ENCODE results near the gene CLIC1.

Gene CLIC1

GRCh38 chr6:31736021-31736767 is at the start of gene CLIC1:
CLIC1 (minus strand) TSS chr6:31736530; CDS start chr6:31736300, 230 bp downstream.
- peak; percentile 83 for DNase-seq

- DNase-seq, result no peak
Measured at GRCh38 chr6:31785475-31785874, 49.1 kb upstream of the CLIC1 start.

- DNase-seq, result no peak
Measured at GRCh38 chr6:31784098-31784925, 48.0 kb upstream of the CLIC1 start.

- DNase-seq, result no peak
Measured at GRCh38 chr6:31782126-31782855, 46.0 kb upstream of the CLIC1 start.

GRCh38 chr6:31781244-31782125 is 45.2 kb upstream of the CLIC1 start:
- DNase-seq, result no peak

GRCh38 chr6:31780507-31781243 is 44.3 kb upstream of the CLIC1 start:
- DNase-seq, result no peak

GRCh38 chr6:31779908-31780307 is 43.6 kb upstream of the CLIC1 start:
- no peak for DNase-seq

GRCh38 chr6:31778999-31779885 is 42.9 kb upstream of the CLIC1 start:
- no peak for DNase-seq

- no peak for DNase-seq
Measured at GRCh38 chr6:31778193-31778592, 41.9 kb upstream of the CLIC1 start.

GRCh38 chr6:31777667-31778050 is 41.3 kb upstream of the CLIC1 start:
- DNase-seq, result no peak

GRCh38 chr6:31776989-31777666 is 40.8 kb upstream of the CLIC1 start, which contains the start of gene VWA7:
VWA7 (minus strand) TSS chr6:31777328; CDS start chr6:31776779, 549 bp downstream.
- DNase-seq, result peak; percentile 76

GRCh38 chr6:31776485-31776988 is 40.2 kb upstream of the CLIC1 start:
- DNase-seq, result no peak

- no peak for DNase-seq
Measured at GRCh38 chr6:31775633-31776484, 39.5 kb upstream of the CLIC1 start.

GRCh38 chr6:31775184-31775583 is 38.9 kb upstream of the CLIC1 start:
- DNase-seq, result no peak

GRCh38 chr6:31771992-31772358 is 35.6 kb upstream of the CLIC1 start:
- peak; percentile 27 for DNase-seq

- DNase-seq, result no peak
Measured at GRCh38 chr6:31770860-31771259, 34.5 kb upstream of the CLIC1 start.

- peak; percentile 79 for DNase-seq
Measured at GRCh38 chr6:31769684-31770371, 33.5 kb upstream of the CLIC1 start.
